Adipose tissue (tissue), 3 donors: ENCODE measurements around the gene DISP2. TPM values are rescaled to one million over a fixed set of nuclear protein-coding genes. Genes with fewer than 3 reads are reported as not detected.

ENCODE experiments used
- H3K27ac ChIP-seq: one replicate; pipeline ENCODE4 v1.5.1; 2013; ENCODE audit warnings: low read depth, low read length
- WGBS, 3 donors: extraction: QIAGEN DNeasy Blood & Tissue Kit; methylation state at CpG; one replicate each; pipeline ENCODE4 v1.1.7; 2013; 5-methylcytosine and 5-hydroxymethylcytosine counted together
- polyA plus RNA-seq, 3 donors: library from polyadenylated mRNA; stranded (reverse); fragments of 200-250 nt; gene quantifications; one replicate each; pipeline ENCODE4 v1.2.3, GENCODE V29; 2013
- donor health status: healthy with polysubstance abuse.
- donor health status: Bipolar disorder and iron deficiency.
- donor health status: healthy.

DISP2 gene
- polyA plus RNA-seq, 3 donors, result 0.24 to 0.62 (median 0.56) TPM

DNA sequence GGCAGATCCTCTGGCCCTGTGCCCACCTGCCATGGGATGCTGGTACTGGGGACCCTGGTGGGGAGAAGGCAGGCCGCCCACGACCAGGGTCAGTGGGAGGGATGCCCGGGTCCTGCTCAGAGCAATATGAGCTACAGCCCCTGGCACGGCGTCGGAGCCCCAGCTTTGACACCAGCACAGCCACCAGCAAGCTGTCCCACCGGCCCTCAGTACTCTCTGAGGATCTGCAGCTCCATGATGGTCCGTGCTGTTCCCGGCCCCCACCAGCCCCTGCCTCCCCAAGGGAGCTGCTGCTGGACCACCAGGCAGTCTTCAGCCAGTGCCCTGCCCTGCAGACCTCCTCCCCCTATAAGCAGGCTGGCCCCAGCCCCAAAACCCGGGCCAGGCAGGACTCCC, 11.5 kb downstream of the DISP2 start:
- 89 to 96% (median 92%) methylated on average over 10 of the region's 10 CpGs for WGBS, 3 donors
- H3K27ac ChIP-seq, result no peak overlapping the region

DNA sequence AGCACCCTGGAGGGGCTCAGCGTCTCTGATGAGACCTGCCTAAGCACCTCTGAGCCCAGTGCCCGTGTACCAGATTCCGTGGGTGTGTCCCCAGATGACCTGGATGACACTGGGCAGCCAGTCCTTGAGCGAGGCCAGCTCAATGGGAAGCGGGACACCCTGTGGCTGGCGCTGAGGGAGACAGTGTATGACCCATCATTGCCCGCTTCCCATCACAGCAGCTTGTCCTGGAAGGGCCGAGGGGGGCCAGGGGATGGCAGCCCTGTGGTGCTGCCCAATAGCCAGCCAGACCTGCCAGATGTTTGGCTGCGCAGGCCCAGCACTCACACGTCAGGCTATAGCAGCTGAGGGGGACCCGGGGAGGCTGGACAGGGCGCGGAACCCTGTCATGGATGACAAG, 12.0 kb downstream of the DISP2 start:
- WGBS, 3 donors, result 90 to 95% (median 91%) methylated on average over 12 to 13 of the region's 13 CpGs

DNA sequence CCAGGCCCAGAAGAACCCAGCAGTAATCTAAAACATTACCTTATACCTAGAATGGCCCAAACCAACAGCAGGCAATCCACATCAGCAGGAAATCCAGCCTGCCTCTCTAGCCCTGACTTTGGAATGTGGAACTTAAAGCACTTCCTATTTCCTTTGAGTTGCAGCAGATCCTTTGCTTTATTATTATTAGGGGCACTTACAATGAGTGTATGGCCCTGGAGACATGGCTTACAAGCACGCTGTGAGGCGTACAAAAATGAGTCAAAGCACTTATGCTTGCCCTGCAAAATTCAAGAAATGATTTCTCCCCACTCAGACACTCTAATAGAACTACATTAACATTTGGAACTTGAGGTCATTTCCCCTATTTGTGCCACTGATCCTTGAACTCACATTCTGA, 15.0 kb downstream of the DISP2 start:
- 41 to 65% (median 64%) methylated on average over 2 of the region's 2 CpGs for WGBS, 3 donors

More for the DNA sequence above, 12.0 kb downstream of the DISP2 start:
- no peak overlapping the region for H3K27ac ChIP-seq

DNA sequence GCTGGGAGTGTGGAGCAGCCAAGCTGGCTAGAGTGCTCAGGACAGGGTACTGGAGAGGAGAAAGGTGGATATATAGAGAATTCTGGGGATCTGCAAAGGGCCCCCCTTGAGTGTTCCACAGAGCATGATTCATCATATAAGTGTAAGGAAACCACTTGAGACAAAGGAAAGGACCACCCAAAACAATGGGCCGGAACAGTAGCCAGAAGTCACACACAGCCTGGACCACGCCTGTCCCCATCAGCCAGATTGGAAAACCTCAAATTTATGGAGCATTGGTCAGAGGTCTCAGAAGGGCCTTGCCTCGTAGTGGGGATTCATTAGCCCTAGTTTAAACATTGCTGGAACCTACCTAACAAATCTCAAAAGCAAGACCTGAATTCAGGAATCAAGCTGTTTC, 19.6 kb downstream of the DISP2 start:
- WGBS, 3 donors, result 68 to 85% (median 82%) methylated on average over 3 of the region's 3 CpGs
- H3K27ac ChIP-seq, result no peak overlapping the region

More for the DNA sequence above, 15.0 kb downstream of the DISP2 start:
- H3K27ac ChIP-seq, result no peak overlapping the region

DNA sequence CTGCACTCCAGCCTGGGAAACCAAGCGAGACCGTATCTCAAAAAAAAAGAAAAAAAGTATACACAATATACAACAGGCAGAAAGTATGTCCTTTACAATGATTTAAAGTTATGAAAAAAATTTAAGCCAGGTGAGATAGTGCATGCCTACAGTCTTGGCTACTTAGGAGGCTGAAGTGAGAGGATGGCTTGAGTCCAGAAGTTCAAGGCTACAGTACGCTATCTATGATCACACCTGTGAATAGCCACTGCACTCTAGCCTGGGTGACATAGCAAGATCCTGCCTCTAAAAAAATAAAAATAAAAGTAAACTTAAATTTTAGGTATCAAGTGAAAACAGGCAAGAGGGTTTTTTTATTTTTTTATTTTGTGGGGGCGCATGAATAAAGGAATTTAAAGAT, 21.4 kb downstream of the DISP2 start:
- H3K27ac ChIP-seq, result no peak overlapping the region
- 62 to 87% (median 78%) methylated on average over 4 of the region's 4 CpGs for WGBS, 3 donors

DNA sequence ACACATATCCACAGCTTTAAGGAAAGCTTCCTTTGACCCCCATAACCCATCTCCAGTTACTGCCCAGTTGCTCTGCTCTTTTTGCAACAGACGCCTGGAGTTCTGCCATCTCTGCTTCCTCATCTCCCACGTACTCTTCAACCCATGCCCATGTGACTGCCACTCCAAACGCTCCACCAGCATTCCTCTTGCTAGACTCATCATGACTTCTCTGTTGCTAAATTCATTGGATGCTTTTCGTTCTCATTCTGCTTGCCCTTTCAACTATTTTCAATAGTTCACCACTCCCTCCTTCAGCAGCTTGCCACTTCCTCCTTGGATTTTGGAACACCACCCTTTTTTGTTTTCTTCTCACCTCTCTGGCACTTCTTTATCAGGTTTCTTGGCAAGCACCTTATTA, 21.8 kb downstream of the DISP2 start:
- no peak overlapping the region for H3K27ac ChIP-seq
- WGBS, 3 donors, result 7 to 56% (median 13%) methylated on average over 4 of the region's 4 CpGs

DNA sequence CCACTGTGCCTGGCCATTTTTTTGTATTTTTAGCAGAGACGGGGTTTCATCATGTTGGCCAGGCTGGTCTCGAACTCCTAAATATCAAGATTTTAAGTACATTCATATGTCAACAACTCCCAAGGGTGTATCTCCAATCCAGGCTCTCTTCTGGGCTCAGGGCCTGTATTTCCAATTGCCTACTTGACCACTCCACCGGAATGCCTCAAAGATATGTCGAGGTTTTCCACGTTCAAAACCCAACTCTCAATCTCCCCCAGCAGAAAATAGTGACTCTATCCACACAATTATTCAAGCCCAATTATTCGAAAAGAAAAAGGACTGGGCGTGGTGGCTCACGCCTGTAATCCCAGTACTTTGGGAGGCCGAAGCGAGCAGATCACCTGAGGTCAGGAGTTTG, 22.6 kb downstream of the DISP2 start:
- WGBS, 3 donors, result 92 to 97% (median 96%) methylated on average over 10 of the region's 10 CpGs
- no peak overlapping the region for H3K27ac ChIP-seq

DNA sequence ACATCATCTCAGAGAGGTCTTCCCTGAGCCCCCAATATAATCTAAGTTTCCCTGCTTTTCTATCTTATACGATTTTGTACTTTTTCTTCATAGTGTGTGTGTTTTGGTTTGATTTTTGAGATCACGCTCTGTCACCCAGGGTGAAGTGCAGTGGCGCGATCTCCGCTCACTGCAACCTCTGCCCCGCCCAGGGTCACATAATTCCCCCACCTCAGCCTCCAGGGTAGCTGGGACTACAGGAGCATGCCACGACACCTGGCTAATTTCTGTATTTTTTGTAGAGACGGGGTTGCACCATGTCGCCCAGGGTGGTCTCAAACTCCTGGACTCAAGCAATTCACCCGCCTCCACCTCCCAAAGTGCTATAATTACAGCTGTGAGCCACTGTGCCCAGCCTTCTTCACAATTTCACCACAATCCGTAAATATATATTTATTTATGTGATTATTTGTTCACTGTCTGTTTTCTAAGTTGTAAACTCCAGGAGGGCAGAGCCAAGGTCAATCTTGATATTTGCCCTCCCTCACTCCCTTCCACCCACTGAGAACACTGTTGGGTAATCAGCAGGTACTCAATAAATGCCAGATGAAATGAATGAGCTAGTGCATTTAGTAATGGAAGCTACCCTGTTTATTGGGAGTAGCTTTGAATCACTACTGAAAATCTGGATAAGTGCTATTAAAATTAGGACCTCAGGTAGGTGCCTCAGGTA, 24.0 kb downstream of the DISP2 start:
- 86 to 94% (median 93%) methylated on average over 11 of the region's 11 CpGs for WGBS, 3 donors
- no peak overlapping the region for H3K27ac ChIP-seq

DNA sequence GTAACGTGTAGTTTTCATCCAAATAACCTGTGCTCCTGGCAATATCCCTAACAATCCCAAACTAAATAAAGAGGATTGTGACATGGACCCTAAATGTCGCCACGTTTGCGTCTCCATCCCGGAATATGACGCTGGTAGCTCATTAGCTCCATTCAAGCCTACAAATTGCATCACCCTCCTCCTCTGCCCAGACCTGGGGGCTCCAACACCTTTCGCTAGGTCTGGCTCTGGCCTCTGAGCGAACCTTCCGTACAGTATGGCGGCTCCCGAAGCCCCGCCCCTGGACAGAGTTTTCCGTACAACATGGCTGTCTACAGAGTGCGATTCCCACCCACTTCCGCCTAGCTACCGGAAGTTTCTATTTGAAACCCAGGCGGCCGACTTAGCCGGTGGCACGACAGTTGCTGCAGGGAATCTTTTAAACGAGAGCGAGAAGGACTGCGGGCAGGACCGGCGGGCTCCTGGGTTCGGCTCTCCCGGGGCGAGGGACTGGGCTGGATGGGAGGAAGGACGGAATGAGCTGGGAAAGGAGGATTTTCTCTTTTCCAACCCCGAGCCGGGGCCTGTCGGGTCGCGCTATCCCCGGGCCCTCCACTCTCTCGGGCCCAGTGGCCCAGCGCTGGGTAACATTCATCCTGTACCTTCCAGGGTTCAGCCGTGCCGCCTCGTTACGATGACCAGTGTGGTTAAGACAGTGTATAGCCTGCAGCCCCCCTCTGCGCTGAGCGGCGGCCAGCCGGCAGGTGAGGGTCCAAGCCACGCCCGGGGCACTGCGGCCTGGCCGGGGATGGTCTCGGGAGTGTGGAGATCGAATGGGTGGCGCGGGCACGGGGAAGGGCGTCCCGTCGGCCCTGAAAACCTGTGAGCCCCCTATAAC, 24.8 kb downstream of the DISP2 start, which contains the start of gene KNSTRN:
Gene KNSTRN, plus strand, starts transcription at position 142 of the 877 bp plus-strand sequence. Its CDS starts 115 bp downstream, at position 257.
- no peak within 1 kb of the TSS for H3K27ac ChIP-seq
- 4 to 6% (median 5%) methylated on average over 53 to 57 of the region's 57 CpGs for WGBS, 3 donors

DNA sequence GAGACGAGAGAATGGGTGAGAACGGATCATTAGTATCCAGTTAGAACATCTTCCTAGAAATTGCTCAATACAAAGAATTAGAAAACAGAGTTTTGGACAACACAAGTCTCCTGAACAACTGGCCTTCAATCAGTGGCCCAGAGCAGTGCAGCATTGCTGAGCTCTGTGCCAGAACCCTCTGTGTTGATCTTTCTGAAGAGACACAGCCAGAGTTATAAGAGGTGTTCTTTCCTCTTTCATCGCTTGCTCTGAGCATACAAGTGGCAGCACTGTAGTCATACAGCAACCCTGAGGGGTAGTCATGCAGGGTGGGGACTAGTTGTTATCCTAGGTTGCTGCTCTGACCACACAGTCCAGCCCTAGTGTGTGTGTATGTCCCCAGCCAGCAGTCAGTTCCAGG, 28.5 kb downstream of the DISP2 start:
- 92 to 98% (median 93%) methylated on average over 3 of the region's 3 CpGs for WGBS, 3 donors
- H3K27ac ChIP-seq, result no peak overlapping the region

DNA sequence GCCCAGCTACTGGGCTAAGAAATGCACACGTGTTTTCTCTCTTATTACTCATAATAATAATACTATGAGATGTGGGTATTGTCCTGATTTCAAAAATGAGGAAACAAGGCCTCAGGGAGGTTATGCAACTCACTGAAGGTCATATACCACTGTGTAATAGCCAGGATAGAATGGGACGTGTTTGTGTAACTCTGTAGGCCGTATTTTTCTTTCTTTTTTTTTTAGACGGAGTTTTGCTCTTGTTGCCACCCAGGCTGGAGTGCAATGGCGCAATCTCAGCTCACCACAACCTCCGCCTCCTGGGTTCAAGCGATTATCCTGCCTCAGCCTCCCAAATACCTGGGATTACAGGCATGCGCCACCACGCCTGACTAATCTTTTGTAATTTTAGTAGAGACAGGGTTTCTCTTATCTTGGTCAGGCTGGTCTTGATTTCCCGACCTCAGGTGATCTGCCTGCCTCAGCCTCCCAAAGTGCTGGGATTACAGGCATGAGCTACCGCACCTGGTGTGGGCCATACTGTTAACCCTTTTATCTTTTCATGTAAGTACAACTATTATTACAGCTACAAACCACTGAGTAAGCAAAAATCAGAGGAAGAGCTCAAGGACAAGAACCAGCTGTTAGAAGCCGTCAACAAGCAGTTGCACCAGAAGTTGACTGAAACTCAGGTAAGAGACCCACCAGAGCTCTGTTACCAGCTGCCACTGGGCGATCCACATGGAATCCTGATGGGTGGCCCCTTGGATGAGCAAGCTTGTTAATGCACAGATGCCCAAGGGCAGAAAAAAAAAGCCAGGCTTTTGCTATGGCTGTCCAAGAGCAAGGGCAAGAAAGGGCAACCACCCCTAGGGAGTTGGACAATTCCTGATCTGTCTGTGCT, 31.2 kb downstream of the DISP2 start:
- 66 to 91% (median 69%) methylated on average over 13 of the region's 13 CpGs for WGBS, 3 donors
- H3K27ac ChIP-seq, result no peak overlapping the region

DNA sequence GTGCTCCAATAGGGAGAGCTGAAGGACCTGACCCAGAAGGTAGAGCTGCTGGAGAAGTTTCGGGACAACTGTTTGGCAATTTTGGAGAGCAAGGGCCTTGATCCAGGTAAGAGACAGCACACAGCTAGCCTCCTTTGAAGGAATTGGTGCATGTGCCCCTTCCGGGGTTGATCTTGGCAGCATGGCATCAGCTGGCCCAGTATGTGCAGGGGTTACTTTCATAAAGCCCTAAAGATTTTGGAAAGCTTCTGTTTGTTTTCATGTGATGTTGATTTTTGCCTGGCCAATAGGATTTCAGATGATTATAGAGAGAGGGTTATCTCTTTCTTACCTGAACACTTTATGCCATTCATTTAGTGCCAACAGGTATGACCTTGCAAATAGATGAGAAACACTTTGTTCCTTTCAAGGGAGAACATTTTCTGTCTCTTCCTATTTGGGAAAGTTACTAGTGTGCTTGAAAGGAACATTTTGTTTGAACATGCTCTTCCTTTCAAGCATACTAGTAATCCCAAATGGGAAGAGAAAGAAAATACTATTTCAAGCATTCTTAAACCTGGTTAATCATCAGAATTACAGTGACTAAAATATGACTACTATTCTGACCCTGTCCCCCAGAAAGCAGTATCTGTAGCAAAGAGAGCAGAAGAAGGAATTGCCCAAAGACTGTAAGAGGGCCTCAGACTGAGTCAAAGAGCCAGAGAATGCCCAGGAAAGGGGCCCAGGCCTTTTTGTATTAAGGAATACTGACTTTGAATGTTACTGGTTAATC, 32.0 kb downstream of the DISP2 start:
- no peak overlapping the region for H3K27ac ChIP-seq
- WGBS, 3 donors, result 82 to 93% (median 87%) methylated on average over 2 of the region's 2 CpGs

DNA sequence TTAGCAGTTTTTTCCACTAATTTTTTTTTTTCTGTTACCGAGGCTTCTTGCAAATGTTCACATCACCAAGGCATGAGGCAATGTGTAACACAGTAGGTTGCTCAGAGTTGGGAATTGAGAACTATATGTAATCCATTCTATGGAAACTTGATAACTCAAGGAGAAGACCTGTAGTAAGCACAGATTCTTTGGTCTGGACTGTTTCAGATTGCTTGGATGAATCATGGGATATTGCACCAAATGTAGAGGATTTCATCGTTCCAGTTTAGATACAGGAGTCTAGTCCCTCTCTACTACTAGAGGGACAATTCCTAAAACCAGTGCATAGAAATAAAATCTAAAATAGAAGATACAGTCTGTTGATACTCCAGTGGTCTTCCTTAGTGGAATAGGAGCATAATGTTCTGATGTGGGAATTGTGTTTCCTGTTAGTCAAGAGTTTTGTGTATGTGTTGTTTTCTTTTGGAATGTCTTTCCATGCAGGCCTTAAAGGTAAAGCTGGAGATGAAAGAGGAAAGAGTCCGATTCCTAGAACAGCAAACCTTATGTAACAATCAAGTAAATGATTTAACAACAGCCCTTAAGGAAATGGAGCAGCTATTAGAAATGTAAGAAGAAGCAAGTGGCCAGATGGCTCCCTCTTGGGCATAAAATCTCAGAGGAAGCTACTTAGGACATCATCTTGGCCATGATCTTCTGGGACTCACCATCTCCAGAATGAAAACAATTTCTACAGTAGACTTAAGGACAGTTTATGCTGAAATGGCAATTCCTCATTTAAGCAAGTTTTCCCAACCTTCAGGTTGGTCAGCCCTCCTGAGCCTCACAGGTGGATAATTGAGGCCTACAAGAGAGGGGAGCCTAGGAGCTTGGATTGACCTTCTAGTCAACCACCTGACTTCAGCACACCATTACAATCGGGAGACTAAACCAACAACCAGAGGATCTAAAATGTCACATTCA, 35.2 kb downstream of the DISP2 start:
- no peak overlapping the region for H3K27ac ChIP-seq
- 83 to 93% (median 92%) methylated on average over 4 of the region's 4 CpGs for WGBS, 3 donors

DNA sequence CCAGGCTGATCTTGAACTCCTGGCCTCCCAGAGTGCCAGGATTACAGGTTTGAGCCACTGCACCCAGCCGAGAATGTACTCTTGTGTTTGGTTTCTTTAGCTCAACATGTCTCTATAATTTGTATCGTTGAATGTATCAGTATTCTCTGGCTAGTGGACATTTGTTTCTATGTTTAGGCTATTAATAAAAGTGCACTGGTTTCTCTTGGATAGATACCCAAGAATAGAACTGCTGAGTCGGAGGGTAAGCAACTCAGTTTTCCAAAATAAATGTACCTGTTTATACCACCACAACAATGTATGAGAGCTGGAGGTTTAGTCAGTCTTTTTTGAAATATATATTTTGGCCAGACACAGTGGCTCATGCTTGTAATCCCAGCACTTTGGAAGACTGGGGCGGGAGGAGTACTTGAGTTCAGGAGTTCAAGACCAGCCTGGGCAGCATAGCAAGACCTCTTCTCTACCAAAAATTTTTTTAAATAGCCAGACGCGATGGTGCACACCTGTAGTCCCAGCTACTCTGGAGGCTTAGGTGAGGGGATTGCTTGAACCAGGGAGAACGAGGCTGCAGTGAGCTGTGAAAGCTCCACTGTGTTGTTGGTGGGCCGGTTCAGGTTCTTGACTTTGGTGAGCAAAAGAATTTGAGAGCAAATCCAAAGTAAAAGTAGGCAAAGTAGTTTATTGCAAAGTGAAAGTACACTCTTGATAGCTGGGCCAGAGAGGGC, 39.8 kb downstream of the DISP2 start:
- no peak overlapping the region for H3K27ac ChIP-seq
- WGBS, 3 donors, result 90 to 92% (median 91%) methylated on average over 8 of the region's 8 CpGs

DNA sequence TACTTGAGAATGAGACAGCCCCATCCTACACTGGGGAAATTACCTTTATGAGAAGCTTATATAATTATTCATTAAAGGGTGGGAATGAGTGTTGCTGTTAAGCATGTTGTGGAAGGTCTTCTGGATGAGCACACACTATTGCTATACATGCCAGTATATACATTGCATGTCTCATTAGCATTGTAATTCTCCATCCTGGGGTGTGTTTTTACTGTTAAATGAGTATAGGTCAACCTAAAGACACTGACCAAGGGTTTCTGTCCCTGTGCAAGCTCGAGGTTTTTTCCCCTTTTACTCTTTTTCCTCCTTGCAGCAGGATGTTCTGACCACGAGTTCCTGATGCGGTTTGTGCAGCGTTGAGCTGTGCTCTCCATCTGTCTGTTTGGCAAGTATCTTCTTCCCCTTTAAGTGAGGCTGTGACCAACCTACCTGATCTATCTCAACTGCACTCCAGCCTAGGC, 40.4 kb downstream of the DISP2 start:
- H3K27ac ChIP-seq, result no peak overlapping the region
- whole genome bisulfite sequencing, 3 donors, result 44 to 64% (median 50%) methylated on average over 4 of the region's 4 CpGs

DNA sequence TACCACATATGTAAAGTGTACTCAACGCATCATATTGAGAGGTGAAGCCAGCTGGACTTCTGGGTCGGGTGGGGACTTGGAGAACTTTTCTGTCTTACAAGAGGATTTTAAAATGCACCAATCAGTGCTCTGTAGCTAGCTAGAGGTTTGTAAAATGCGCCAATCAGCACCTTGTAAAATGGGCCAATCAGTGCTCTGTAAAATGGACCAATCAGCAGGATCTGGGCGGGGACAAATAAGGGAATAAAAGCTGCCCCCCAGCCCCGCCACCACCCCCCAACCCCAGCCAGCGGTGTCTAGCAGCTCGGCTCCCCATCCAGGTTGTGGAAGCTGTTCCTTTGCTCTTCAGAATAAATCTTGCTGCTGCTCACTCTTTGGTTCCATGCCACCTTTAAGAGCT, 41.4 kb downstream of the DISP2 start:
- WGBS, 3 donors, result 73 to 89% (median 79%) methylated on average over 7 of the region's 7 CpGs
- no peak overlapping the region for H3K27ac ChIP-seq
